Measurements from ENCODE around the gene TMEM154. TPM values are rescaled to one million over a fixed set of nuclear protein-coding genes. Genes with fewer than 3 reads are reported as not detected.
A peak's percentile ranks its signal among the peaks of the same experiment; 100 is the strongest.

TMEM154 gene
- total RNA-seq, 4 donors from 2014 or later = 0.44 to 1.8 (median 1.1) TPM

- peaks cover 0 to 14% (median 0%) of the 10 kb centered on the region in 4 donors for H3K4me1 ChIP-seq
- no peak overlapping the region for H3K27ac ChIP-seq
- TF ChIP-seq, protein P1, sequence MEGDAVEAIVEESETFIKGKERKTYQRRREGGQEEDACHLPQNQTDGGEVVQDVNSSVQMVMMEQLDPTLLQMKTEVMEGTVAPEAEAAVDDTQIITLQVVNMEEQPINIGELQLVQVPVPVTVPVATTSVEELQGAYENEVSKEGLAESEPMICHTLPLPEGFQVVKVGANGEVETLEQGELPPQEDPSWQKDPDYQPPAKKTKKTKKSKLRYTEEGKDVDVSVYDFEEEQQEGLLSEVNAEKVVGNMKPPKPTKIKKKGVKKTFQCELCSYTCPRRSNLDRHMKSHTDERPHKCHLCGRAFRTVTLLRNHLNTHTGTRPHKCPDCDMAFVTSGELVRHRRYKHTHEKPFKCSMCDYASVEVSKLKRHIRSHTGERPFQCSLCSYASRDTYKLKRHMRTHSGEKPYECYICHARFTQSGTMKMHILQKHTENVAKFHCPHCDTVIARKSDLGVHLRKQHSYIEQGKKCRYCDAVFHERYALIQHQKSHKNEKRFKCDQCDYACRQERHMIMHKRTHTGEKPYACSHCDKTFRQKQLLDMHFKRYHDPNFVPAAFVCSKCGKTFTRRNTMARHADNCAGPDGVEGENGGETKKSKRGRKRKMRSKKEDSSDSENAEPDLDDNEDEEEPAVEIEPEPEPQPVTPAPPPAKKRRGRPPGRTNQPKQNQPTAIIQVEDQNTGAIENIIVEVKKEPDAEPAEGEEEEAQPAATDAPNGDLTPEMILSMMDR (IDR thresholded peaks at IDR 0.05) = no peak
- no peak for TF ChIP-seq EP300 (IDR thresholded peaks at IDR 0.05)
- no peak for TF ChIP-seq POLR2A (IDR thresholded peaks at IDR 0.05)
- DNase-seq (ENCODE audit: low spot score in 2 of 2) = no peak
- no peaks in the 10 kb centered on the region for H3K27me3 ChIP-seq
- WGBS, 2 donors = 39 to 42% methylated on average over 7 of the region's 7 CpGs
- no peaks in the 10 kb centered on the region for H3K9me3 ChIP-seq
- no peak overlapping the region for H3K4me3 ChIP-seq
- H3K36me3 ChIP-seq = no peaks in the 10 kb centered on the region
Measured at GRCh38 chr4:152607178-152607577, 72.6 kb downstream of the TMEM154 start.

DNA sequence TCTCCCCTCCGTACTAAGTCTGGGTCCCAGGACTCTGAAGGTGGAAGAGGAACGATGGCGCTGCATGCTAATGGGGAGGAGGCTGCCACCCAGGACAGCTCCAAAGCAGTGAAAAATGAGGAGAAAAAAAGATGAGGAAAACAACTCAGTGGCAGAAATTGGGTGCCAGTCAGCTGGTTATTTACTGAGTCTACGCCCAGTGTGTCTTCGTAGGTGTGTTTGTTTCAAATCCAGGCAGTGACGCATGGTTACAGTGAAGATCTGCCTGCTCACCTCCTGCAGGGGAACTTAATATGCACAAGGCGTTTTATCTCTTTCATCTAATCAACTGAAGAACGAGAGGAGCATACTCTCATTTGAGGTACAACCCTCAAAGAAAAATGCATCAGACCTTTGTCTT, 73.0 kb downstream of the TMEM154 start:
- Histone ChIP-seq H3K36me3 (no peaks in the 10 kb centered on the region), H3K9me3 (no peaks in the 10 kb centered on the region), H3K4me1 (peaks cover 0 to 14% (median 0%) of the 10 kb centered on the region in 4 donors), H3K27ac (peak overlapping the region in 1 of 4 donors; percentile 46), H3K4me3 (no peak overlapping the region), H3K27me3 (no peaks in the 10 kb centered on the region)
- TF ChIP-seq POLR2A (IDR thresholded peaks at IDR 0.05) (no peak), EP300 (IDR thresholded peaks at IDR 0.05) (no peak)
- TF ChIP-seq, protein P1 (IDR thresholded peaks at IDR 0.05) = no peak
- 60 to 66% methylated on average over 8 of the region's 8 CpGs for WGBS, 2 donors
- no peak for DNase-seq (ENCODE audit: low spot score in 2 of 2)

DNA sequence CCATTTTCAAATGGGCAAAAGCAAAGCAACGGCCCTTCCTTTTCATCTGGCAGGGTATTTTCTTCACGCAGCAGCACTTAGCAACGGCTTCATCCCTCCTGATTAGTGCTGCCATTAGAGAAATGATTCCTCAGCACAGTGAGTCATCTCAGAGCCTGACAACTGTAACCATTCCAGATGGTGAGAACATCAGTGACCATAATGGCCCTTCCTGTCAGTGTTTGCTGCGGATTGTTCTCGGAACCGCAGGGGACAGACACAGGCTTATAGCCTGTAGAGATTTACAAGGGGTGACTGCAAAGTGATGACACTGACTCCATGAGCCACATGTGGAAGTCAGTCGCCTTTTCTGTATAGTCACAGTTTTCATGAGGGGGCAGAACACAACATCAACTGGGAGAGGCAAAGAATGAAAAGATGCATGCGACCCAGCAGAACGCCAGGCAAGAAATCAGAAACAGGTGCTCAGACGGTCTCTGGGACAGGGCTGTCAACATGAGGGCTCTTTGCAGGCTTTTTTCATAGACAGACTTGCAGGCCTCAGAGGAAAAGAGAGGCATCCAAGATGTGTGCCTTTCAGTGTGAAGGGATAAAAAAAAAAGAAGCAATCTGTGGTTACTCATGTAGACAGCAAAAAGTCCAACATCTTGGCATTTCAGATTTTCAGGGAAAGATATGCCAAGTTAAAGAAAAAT, 74.0 kb downstream of the TMEM154 start:
- Histone ChIP-seq H3K36me3 (no peaks in the 10 kb centered on the region), H3K4me3 (no peak overlapping the region), H3K27me3 (no peaks in the 10 kb centered on the region), H3K9me3 (no peaks in the 10 kb centered on the region), H3K4me1 (peaks cover 0 to 14% (median 0%) of the 10 kb centered on the region in 4 donors), H3K27ac (peak overlapping the region in 1 of 4 donors; percentile 46)
- TF ChIP-seq, protein P1 (IDR thresholded peaks at IDR 0.05) = no peak
- TF ChIP-seq POLR2A (IDR thresholded peaks at IDR 0.05) = no peak
- no peak for TF ChIP-seq EP300 (IDR thresholded peaks at IDR 0.05)
- no peak for DNase-seq (ENCODE audit: low spot score in 2 of 2)
- WGBS, 2 donors = 53 to 56% methylated on average over 10 of the region's 10 CpGs

DNA sequence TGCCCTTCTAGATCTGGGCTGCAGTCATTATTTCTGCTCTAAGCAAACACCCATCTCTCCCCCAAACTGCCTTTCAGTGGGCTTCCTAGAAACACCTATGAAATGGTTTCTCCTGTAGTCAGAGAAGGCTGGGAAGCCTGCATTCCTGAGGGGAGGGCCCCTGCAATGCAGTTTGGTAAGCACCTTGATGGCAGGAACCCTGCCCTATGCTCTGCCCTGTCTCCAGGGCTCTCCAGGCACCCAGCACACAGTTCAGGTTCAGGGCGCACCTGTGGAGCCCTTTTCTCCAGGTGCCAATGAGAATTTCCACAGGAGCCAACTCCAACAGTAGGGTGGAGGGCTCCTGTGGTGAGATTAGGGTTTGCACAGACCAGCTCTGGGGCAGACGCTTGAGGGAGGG, 74.8 kb downstream of the TMEM154 start:
- H3K27me3 ChIP-seq = no peaks in the 10 kb centered on the region
- peaks cover 0 to 14% (median 0%) of the 10 kb centered on the region in 4 donors for H3K4me1 ChIP-seq
- peak overlapping the region in 1 of 4 donors; percentile 46 for H3K27ac ChIP-seq
- H3K4me3 ChIP-seq = no peak overlapping the region
- H3K9me3 ChIP-seq = no peaks in the 10 kb centered on the region
- DNase-seq (ENCODE audit: low spot score in 2 of 2) = no peak
- H3K36me3 ChIP-seq = no peaks in the 10 kb centered on the region
- TF ChIP-seq, protein P1 (IDR thresholded peaks at IDR 0.05) = no peak
- WGBS, 2 donors = 86% methylated on average over 2 of the region's 2 CpGs; no CpG with 5 or more reads in 1 of the 2 donors

DNA sequence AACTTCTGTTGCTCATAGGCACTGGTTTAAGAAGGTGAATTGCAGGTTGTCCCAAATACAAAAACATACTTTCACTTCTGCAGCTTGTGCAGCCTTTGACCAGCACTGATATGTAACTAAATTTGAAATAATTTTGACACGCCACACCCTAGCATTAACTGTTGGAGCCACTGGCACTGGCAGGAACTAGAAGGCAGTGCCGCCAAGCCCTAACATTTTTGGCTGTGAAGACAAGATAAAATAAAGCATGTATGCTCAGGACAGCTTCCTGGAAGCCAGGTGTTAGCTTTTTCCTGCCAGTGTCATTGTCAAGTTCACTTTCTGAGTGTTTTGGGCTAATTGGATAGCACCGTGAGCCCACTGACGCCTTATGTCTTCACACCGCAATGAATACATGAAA, 78.6 kb downstream of the TMEM154 start:
- H3K4me3 ChIP-seq = no peak overlapping the region
- no peaks in the 10 kb centered on the region for H3K36me3 ChIP-seq
- DNase-seq (ENCODE audit: low spot score in 2 of 2) = no peak
- peaks cover 0 to 9% (median 0%) of the 10 kb centered on the region in 4 donors for H3K4me1 ChIP-seq
- WGBS, 2 donors = 88 to 93% methylated on average over 5 of the region's 5 CpGs
- no peaks in the 10 kb centered on the region for H3K27me3 ChIP-seq
- no peak overlapping the region for H3K27ac ChIP-seq
- H3K9me3 ChIP-seq = no peaks in the 10 kb centered on the region
- TF ChIP-seq POLR2A (IDR thresholded peaks at IDR 0.05) (no peak), EP300 (IDR thresholded peaks at IDR 0.05) (no peak)
- TF ChIP-seq, protein P1 (IDR thresholded peaks at IDR 0.05) = no peak

All from tibial nerve (tissue), 4 donors.